K562 (cell line): ENCODE data around the gene ROPN1L. TPM values are rescaled to one million over a fixed set of nuclear protein-coding genes. Genes with fewer than 3 reads are reported as not detected.

Source experiments
- microRNA-seq: library from miRNA; unstranded; fragments of <30 nt; microRNA quantifications from one replicate; pipeline ENCODE4, GENCODE V29; 2018; ENCODE audit warnings: borderline microRNAs expressed
- polyA plus RNA-seq, 8 experiments: library from polyadenylated mRNA; depleted of rRNA in 4 of 8; stranded (reverse) in 5 of 8; unstranded in 3 of 8; fragments of >200 nt; fragmentation: Nextera tagmentation in 2 of 8; fragmentation: Illumina TruSeq in 1 of 8; extraction: Ambion mirVana in 2 of 8; extraction: Trizol in 1 of 8; gene quantifications; 2 replicates each; pipeline versions ENCODE4 v1.2.1 to v1.2.3, GENCODE V29; 2011 to 2014; ENCODE audit warnings: inconsistent platforms in 1 of 8, missing spikeins in 1 of 8
- small RNA-seq: library from RNA; depleted of rRNA; stranded (forward); fragments of <200 nt; gene quantifications from one replicate; pipeline ENCODE3, GENCODE V24; 2014
- total RNA-seq, 7 experiments: library from RNA; depleted of rRNA in 6 of 7; stranded (reverse); fragments of >200 nt in 6 of 7; fragmentation: Illumina TruSeq in 2 of 7; extraction: Trizol in 2 of 7; gene quantifications; 2 replicates each; pipeline versions ENCODE4 v1.2.1 to v1.2.3, GENCODE V29; 2011 to 2021; ENCODE audit warnings: low replicate concordance in 1 of 7

Gene ROPN1L
- total and polyA plus RNA-seq, 9 of the 15 experiments (the other 6 are each of a cell fraction or from before 2014, with no cell fraction given) = 0.04 to 0.85 (median 0.24) TPM; not detected in 3

Small RNAs within 50 kb of the gene (microRNA-seq; reads per million reads assigned to microRNA genes)
- not detected for gene MIR6131

Small RNAs within 50 kb of the gene (small RNA-seq; reads per million reads assigned to genes)
- gene MIR6131 = not detected

Other genes starting within 250 kb of the ROPN1L start
- gene ATPSCKMT, start 192.0 kb upstream of the ROPN1L start, total RNA-seq (2014; rRNA removed) = 26.2 and 30.2 TPM in 2 replicates
- gene ATPSCKMT, start 192.0 kb upstream of the ROPN1L start, total RNA-seq (2014; rRNA removed; fragmentation: Illumina TruSeq; extraction: Trizol) = 44.4 and 46.2 TPM in 2 replicates
- gene ATPSCKMT, start 192.0 kb upstream of the ROPN1L start, total RNA-seq (2015; rRNA removed; fragmentation: Illumina TruSeq; extraction: Trizol) = 29.5 and 32.4 TPM in 2 replicates
- gene ATPSCKMT, start 192.0 kb upstream of the ROPN1L start, total RNA-seq (2021) = 29.1 and 32.2 TPM in 2 replicates
- 32.1 and 46.8 TPM in 2 replicates for gene ATPSCKMT, start 192.0 kb upstream of the ROPN1L start, polyA plus RNA-seq (2011; rRNA removed)
- 36.9 and 41.1 TPM in 2 replicates for gene ATPSCKMT, start 192.0 kb upstream of the ROPN1L start, polyA plus RNA-seq (2014; fragmentation: Illumina TruSeq; extraction: Trizol)
- gene ATPSCKMT, start 192.0 kb upstream of the ROPN1L start, polyA plus RNA-seq (2014; fragmentation: Nextera tagmentation; extraction: Ambion mirVana) = 10 to 100 TPM; 36.6 to 40.7 TPM
- 28.3 and 38.4 TPM in 2 replicates for gene ATPSCKMT, start 192.0 kb upstream of the ROPN1L start, polyA plus RNA-seq (2014; rRNA removed)
- gene CCT5, start 191.6 kb upstream of the ROPN1L start, total RNA-seq (2014; rRNA removed) = 1,056 and 1,105 TPM in 2 replicates
- gene CCT5, start 191.6 kb upstream of the ROPN1L start, total RNA-seq (2014; rRNA removed; fragmentation: Illumina TruSeq; extraction: Trizol) = 1,310 and 1,339 TPM in 2 replicates
- 1,290 and 1,307 TPM in 2 replicates for gene CCT5, start 191.6 kb upstream of the ROPN1L start, total RNA-seq (2015; rRNA removed; fragmentation: Illumina TruSeq; extraction: Trizol)
- 782 and 792 TPM in 2 replicates for gene CCT5, start 191.6 kb upstream of the ROPN1L start, total RNA-seq (2021)
- gene CCT5, start 191.6 kb upstream of the ROPN1L start, polyA plus RNA-seq (2011; rRNA removed) = 773 and 1,153 TPM in 2 replicates
- gene CCT5, start 191.6 kb upstream of the ROPN1L start, polyA plus RNA-seq (2014; fragmentation: Illumina TruSeq; extraction: Trizol) = 1,097 and 1,170 TPM in 2 replicates
- 1,000 to 10,000 TPM in 1 of 2 experiments, 100 to 1,000 TPM in 1; 926 to 1,606 TPM for gene CCT5, start 191.6 kb upstream of the ROPN1L start, polyA plus RNA-seq (2014; fragmentation: Nextera tagmentation; extraction: Ambion mirVana)
- gene CCT5, start 191.6 kb upstream of the ROPN1L start, polyA plus RNA-seq (2014; rRNA removed) = 798 and 941 TPM in 2 replicates
- 22.6 and 30.0 TPM in 2 replicates for gene CMBL, start 134.0 kb upstream of the ROPN1L start, total RNA-seq (2014; rRNA removed)
- gene CMBL, start 134.0 kb upstream of the ROPN1L start, total RNA-seq (2014; rRNA removed; fragmentation: Illumina TruSeq; extraction: Trizol) = 68.2 and 86.7 TPM in 2 replicates
- gene CMBL, start 134.0 kb upstream of the ROPN1L start, total RNA-seq (2015; rRNA removed; fragmentation: Illumina TruSeq; extraction: Trizol) = 54.7 and 55.5 TPM in 2 replicates
- 119 and 121 TPM in 2 replicates for gene CMBL, start 134.0 kb upstream of the ROPN1L start, total RNA-seq (2021)
- 183 and 192 TPM in 2 replicates for gene CMBL, start 134.0 kb upstream of the ROPN1L start, polyA plus RNA-seq (2011; rRNA removed)
- 140 and 144 TPM in 2 replicates for gene CMBL, start 134.0 kb upstream of the ROPN1L start, polyA plus RNA-seq (2014; fragmentation: Illumina TruSeq; extraction: Trizol)
- 10 to 100 TPM; 53.4 to 71.1 TPM for gene CMBL, start 134.0 kb upstream of the ROPN1L start, polyA plus RNA-seq (2014; fragmentation: Nextera tagmentation; extraction: Ambion mirVana)
- 109 and 128 TPM in 2 replicates for gene CMBL, start 134.0 kb upstream of the ROPN1L start, polyA plus RNA-seq (2014; rRNA removed)
- gene MARCHF6, start 88.2 kb upstream of the ROPN1L start, total RNA-seq (2014; rRNA removed) = 68.1 and 82.1 TPM in 2 replicates
- gene MARCHF6, start 88.2 kb upstream of the ROPN1L start, total RNA-seq (2014; rRNA removed; fragmentation: Illumina TruSeq; extraction: Trizol) = 110 and 145 TPM in 2 replicates
- 73.8 and 74.1 TPM in 2 replicates for gene MARCHF6, start 88.2 kb upstream of the ROPN1L start, total RNA-seq (2015; rRNA removed; fragmentation: Illumina TruSeq; extraction: Trizol)
- gene MARCHF6, start 88.2 kb upstream of the ROPN1L start, total RNA-seq (2021) = 173 and 197 TPM in 2 replicates
- 363 and 456 TPM in 2 replicates for gene MARCHF6, start 88.2 kb upstream of the ROPN1L start, polyA plus RNA-seq (2011; rRNA removed)
- 97.2 and 107 TPM in 2 replicates for gene MARCHF6, start 88.2 kb upstream of the ROPN1L start, polyA plus RNA-seq (2014; fragmentation: Illumina TruSeq; extraction: Trizol)
- 100 to 1,000 TPM; 170 to 176 TPM for gene MARCHF6, start 88.2 kb upstream of the ROPN1L start, polyA plus RNA-seq (2014; fragmentation: Nextera tagmentation; extraction: Ambion mirVana)
- gene MARCHF6, start 88.2 kb upstream of the ROPN1L start, polyA plus RNA-seq (2014; rRNA removed) = 113 and 116 TPM in 2 replicates
- gene ANKRD33B, start 122.2 kb downstream of the ROPN1L start, total RNA-seq (2014; rRNA removed) = 0.45 and 0.53 TPM in 2 replicates
- gene ANKRD33B, start 122.2 kb downstream of the ROPN1L start, total RNA-seq (2014; rRNA removed; fragmentation: Illumina TruSeq; extraction: Trizol) = 0.38 and 0.40 TPM in 2 replicates
- gene ANKRD33B, start 122.2 kb downstream of the ROPN1L start, total RNA-seq (2015; rRNA removed; fragmentation: Illumina TruSeq; extraction: Trizol) = 1.5 TPM in 2 replicates
- gene ANKRD33B, start 122.2 kb downstream of the ROPN1L start, total RNA-seq (2021) = 1.3 and 1.7 TPM in 2 replicates
- 0.08 and 0.17 TPM in 2 replicates for gene ANKRD33B, start 122.2 kb downstream of the ROPN1L start, polyA plus RNA-seq (2011; rRNA removed)
- 0.43 and 0.54 TPM in 2 replicates for gene ANKRD33B, start 122.2 kb downstream of the ROPN1L start, polyA plus RNA-seq (2014; fragmentation: Illumina TruSeq; extraction: Trizol)
- under 1 TPM; 0.10 to 0.17 TPM for gene ANKRD33B, start 122.2 kb downstream of the ROPN1L start, polyA plus RNA-seq (2014; fragmentation: Nextera tagmentation; extraction: Ambion mirVana)
- gene ANKRD33B, start 122.2 kb downstream of the ROPN1L start, polyA plus RNA-seq (2014; rRNA removed) = 0.16 and 0.33 TPM in 2 replicates